Putamen (tissue), 1 donor: ENCODE data around the gene GHRHR.

Experiments used
- DNase-seq: peaks from one replicate; pipeline ENCODE4 v3.0.0-alpha.2; 2016; ENCODE audit warnings: low spot score

GHRHR gene

DNA sequence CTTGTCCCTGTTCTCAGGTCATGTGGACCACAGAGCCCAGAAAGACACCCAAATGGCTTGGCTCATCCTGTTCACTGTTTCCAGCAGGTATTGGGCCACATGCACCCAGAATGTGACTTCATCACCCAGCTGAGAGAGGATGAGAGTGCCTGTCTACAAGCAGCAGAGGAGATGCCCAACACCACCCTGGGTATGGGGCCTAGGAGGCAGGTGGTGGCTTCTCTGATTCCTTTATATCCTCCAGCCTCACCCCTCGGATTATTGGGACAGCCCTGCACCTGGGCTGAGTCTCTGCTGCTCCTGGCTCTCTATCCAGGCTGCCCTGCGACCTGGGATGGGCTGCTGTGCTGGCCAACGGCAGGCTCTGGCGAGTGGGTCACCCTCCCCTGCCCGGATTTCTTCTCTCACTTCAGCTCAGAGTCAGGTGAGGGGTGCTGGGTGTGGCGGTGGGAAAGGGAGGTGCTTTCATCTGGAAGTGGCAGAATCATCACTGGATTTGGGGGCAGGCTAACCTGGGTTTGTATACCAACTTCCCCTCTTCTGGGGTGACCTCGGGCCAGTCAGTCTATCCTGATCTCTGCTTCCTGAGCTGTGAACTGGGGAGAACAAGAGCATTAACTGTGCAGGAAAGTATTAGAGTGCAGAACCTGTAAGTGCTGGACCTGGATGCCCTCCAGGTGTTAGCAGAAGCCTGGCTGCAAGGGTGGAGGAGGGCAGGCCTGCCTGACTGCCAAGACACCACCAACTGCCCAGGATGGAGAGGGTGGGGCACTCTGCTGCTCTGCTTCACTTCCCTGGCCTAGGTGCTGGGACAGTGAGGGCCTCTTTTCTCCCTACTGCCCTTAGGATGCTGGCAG, 5.2 kb downstream of the GHRHR start:
- no peak for DNase-seq

DNA sequence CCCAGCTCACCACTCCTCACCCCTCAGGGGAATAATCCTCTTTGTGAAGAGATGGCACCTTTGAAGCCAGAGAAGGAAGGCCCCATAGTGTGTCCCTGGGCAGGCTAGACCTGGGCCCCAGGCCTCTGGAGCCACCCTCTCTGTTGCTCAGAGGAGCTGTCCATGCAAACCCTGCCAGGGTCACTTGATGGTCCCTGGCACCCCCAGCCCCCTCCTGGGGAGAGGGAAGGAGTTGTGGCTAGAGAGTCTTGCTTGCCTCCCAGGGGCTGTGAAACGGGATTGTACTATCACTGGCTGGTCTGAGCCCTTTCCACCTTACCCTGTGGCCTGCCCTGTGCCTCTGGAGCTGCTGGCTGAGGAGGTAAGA, 5.8 kb downstream of the GHRHR start:
- DNase-seq = no peak

DNA sequence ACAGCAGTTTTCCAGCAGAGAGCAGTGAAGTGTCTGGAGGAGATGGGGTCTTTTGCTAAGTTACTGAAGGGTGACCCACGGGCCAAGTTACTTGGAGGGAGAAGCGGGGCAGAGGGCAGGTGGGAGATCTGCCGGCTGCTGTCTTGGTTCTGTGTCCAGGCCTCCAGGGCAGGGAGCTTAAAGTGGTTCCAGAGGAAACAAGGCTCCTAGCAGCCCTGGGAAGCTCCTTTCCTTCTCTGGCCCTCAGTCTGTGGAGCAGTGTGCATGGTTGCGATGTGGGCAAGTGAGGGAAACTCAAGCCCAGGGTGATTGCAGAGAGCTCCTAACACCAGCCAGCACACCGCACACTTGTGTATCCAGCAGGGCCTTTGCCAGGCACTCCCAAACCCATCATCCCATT, 6.3 kb downstream of the GHRHR start:
- no peak for DNase-seq

DNA sequence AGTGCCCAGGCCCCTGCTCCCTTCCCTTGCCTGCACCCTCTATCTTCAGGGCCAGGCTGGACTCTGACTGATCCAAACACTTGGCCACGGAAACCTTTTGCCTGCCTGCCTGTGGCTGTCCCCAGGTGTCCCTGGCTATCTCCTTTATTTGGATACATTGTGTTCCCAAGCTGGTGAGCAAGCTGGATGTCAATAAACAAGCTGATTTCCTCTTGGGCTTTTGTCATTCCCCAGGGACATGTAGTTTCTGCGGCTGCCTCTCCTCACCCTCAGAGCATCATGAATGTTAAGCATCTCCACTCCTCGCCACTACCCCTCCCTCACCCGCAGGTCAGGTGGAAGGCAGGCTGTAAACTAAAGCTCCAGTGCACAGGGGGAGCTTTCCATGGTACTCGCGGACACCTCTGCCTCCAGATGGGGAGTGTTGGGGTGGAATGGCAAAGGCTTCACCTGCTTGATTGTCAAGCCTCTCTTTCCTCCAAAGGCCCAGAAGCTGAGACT, 6.9 kb downstream of the GHRHR start:
- no peak for DNase-seq

DNA sequence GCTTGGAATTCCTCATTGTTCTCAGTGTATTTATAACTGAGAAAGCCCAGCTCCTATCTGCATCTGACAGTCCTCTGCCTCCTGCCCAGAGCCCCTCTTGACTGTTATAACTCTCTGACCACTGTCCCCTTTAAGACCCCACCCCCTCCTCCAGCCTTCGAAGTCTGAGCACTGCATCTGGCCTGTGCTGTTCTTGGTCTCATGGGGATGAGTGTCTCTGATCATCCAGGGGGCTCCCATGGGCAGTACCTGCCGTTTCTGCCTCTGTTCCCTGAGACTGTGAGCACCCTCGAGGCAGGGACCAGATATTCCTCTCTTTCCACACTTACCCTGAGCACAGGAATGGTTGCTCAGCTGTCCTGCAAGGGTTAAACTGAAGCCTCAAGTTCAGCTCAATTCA, 7.7 kb downstream of the GHRHR start:
- no peak for DNase-seq

DNA sequence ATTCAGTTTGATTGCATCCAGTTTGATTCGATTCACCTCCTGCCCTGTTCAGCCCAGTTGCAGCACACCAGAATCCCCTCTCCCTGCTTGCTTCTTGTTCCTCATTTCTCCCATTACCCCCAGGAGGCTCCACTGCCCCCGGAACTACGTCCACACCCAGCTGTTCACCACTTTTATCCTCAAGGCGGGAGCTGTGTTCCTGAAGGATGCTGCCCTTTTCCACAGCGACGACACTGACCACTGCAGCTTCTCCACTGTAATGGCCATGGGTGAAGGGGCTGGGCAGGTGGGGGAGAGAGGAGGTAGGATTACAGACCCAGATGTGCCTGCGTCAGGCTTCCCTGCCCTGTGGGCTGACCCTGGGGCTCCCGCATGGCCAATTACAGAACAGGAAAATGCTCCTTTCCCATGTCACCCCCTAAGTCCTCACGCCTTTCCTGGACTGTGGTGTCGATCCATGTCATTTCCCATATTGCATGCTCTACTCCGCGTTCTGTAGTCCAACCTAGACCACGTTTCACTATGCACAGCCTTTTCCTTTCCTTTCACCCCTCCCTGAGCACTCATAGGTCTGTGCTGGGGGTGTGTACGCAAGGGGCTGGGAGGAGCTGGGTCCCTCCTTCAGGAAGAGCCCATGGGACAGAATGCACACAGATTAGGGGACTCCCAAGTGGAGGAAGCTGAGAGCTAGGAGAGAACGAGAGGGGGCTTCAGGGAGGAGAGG, 8.2 kb downstream of the GHRHR start:
- no peak for DNase-seq

DNA sequence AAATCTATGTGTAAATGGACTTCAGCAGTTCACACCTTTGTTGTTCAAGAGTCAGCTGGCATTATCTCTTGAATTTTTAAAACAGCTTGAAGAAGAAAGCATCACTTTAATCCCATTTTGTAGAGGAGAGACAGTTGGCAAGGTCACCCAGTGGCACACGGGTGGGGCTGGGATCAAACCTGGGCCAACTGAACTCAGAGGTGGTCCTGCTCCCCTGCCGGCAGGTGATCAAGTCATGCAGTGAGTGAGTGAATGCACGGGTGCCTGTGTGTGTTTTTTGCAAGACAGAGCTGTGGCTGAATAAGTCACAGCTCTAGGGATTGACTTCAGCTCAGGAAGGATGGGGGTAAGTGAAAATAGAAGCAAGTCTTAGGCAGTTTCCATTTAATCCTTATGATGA, 9.5 kb downstream of the GHRHR start:
- DNase-seq = no peak

DNA sequence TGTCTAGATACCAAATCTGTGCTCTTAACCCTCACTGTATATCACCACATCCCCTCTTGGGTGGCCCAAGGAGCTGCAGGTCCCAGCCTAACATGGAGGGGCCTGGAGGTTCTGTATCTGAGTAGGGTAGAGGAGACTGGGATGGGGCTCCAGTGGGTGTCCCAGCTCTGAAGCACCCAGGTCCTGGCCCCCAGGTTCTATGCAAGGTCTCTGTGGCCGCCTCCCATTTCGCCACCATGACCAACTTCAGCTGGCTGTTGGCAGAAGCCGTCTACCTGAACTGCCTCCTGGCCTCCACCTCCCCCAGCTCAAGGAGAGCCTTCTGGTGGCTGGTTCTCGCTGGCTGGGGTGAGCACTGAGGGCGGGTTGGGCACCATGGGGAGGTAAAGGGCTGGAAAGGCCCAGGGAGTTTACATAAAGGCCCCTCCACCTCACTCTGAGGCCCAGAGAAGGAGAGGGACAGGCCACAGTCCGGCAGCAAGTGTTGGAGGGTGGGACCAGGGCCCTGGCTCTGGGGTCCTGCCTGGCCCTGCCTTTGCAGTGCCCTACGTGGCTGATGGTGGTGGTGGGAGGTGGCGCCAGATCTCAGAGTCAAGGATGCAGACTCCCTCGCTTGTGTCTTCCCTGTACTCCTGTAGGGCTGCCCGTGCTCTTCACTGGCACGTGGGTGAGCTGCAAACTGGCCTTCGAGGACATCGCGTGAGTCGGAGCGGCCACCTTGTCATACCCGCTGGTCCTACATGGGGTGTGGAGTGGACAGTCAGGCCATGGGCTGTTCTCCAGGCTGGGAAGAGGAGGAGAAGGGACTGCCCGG, 10.2 kb downstream of the GHRHR start:
- DNase-seq = no peak

DNA sequence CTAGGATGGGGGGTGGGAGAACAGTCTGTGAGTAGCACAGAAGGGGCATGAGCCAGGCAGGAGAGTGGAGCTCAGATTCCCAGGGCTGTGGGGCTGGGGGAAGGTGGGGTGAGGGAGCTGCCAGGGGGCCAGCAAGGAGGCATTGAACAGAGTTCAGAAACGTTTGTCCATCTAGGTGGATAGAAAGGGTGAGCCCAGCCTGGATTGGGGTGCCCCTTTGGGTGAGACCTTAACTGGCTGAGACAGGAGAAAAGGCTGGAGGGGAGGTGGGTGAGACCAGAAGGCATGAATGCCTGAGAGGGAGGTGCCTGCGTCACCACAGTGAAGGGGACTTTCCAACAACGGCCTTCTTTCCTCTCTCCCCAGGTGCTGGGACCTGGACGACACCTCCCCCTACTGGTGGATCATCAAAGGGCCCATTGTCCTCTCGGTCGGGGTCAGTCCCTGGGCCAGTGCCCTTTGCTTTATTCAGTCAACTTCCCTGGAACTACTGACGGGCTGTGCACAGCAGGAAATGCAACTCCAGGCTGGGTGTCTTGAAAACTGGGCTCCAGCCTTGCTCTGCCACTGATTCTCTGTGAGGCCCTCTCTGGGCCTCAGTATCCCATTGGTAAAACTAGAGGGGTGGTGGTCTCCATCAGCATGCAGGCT, 11.0 kb downstream of the GHRHR start:
- DNase-seq = no peak

DNA sequence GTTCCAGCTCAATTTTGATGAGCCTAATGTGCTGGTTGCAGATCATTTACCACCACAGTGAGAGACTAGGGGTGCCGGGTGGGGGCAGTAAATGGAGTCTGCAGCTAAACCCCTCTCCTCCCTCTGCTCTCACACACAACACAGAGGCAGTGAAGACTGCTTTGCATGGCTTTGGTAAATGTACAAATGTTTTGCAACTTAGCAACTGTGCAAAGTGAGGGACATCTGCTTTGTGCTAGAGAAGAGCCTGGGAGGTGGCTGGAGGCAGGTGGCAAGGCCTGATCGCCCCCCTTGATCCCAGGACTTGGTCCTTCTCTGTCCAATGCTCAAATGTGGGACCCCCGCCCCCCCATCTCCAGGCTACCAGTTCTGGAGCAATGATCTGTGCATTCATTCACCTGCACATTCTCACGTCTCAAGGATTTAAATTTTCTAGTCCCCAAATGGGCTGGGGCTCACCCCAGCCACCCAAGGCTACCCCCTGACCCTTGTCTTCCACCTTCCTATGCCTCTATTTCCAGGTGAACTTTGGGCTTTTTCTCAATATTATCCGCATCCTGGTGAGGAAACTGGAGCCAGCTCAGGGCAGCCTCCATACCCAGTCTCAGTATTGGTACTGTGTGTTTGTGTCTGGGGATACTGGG, 11.6 kb downstream of the GHRHR start:
- DNase-seq = no peak

DNA sequence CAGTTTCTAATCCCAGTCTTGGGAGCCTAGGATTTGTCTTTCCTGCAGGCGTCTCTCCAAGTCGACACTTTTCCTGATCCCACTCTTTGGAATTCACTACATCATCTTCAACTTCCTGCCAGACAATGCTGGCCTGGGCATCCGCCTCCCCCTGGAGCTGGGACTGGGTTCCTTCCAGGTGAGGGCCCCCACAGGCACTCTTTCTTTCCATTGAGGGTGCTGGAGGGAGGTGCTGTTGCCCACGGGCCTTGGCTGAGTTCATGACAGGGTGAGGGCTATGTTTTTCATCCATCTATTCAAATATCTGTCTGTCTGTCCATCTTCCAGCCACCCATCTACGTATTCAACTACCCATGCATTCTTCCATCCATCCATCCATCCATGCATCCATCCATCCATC, 12.6 kb downstream of the GHRHR start:
- DNase-seq = no peak

DNA sequence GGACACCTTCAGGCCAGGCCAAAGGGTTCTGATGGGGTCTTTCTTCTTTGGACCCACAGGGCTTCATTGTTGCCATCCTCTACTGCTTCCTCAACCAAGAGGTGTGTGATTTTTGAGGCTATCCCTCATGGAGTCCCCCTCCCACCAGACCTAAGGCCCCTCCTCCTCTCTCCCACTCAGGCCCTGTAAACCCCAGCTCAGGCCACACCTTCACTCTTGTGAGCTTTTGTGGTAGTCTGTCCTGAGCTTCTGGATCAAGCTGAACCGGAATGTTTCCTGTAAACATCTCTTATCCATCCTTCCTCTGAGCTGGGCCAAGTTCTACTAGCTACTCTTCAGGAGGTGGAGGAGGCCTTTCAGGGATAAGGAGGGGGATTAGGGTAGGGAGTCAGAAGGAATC, 13.5 kb downstream of the GHRHR start:
- DNase-seq = no peak

DNA sequence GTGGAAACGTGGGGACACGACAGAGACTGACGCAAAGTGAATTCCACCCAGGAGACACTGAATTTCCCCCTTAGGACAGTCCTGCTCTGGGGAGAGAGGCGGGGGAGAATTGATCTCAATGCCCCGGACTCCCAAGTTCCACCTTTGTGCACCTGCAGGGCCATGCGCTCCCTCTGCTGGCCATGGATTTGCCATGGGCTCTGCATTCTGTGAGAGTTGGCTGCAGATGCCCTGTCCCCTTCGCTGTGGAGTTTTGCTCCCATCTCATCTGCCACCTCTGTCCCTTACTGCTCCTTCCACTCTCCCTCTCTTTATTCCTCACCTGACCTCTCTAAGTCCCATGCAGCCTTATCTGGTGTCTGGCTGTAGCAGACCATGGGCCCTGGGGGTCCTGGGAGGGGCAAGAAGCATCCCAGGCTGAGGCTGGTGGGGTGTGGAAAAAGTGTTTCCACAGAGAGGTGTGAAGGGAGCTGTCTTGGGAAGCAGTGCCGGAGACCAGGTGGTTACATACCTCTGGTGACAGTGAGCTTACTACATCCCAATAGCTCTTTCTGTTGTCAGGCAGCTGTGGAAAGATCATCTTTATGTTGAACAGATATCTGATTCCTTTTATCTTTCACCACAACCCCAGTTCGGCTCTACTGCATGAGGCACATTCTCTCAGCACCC, 14.3 kb downstream of the GHRHR start:
- no peak for DNase-seq

DNA sequence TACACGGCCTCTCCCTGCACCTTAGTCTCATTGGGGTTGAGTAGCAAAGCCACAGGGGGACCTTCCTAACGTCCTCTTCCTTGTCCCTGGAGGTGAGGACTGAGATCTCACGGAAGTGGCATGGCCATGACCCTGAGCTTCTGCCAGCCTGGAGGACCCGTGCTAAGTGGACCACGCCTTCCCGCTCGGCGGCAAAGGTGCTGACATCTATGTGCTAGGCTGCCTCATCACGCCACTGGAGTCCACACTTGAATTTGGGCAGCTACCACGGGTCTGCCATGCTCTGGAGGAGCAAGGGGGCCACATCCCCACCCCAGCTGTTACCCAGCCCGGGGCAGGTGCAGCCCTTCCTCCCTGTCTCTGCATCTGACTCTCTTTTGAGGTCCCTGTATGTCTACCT, 15.3 kb downstream of the GHRHR start:
- no peak for DNase-seq

DNA sequence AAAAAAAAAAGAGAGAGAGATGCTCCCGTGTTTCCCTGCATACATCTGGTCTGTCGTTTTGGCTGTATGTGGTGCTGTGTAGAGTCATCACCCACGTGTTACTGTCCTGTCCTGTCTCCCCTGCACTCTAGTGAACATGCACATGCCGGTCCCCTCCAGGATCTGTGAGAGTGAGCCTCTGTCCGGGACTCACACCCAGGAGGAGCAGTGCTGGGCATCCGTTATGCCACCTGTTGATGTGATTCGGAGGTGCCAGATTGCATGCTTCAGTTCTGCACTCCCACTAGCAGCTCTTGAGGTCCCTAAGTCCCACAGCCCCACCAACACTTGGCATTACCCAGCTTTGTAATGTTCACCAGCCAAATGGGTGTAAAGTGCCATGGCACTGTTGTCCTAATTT, 16.4 kb downstream of the GHRHR start:
- no peak for DNase-seq

DNA sequence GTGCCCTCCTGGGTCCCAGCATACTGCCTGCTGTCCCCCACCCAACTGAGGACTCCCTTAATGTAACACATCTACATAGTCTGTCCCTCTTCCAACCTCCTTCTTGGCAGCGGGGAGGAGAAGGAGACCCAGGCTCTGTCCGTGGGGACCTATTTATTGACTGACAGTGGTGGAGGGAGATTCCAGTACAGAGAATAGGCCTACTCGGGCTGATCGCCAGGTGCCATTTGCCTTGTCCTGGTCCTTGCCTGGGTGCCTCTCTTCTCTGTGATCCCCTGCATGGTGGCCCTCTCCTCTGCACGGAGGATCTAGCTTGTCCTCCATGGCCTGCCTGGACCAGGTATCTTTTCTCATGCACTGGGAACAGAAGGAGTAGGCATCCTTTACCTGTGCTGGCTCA, 17.0 kb downstream of the GHRHR start:
- DNase-seq = no peak

DNA sequence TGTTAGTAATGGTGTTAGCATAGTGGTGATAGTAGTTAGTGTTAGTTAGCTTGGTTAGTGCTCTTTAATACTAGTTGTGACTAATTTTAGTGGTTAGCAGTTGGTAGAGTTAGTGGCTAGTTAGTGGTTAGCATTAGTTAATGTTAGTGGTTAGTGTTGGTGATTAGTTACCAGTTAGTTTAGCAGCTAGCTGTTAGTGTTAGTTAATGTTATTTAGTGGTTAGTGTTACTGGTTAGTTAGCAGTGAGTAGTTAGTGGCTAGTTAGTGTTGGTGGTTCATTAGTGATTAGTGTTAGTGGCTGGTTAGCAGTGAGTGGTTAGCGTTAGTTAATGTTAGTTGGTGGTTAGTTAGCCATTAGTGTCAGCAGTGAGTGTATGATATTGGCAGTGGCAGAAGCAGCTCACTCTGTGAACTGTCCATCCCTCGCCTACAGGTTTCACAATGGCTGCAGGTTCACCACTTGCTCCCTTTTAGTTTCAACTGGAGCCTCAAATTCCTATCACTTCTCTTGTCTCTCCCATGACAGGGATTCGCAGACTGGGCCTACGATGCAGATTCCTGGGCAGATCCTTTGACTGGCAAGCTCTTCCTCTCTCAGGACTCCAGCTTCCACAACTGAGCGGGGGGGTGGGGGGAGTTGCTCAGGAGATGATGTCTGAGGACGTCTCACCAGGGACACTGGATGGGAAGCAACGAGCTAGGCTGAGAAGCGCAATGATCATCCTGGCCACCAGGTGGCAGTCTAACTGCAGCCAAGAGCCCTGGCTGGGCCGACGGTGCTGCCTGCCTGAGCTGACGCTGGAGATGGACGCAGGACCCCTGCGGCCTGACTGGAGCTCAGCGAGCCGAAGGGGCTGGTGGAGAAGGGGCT, 19.5 kb downstream of the GHRHR start:
- peak; percentile 54 for DNase-seq

DNA sequence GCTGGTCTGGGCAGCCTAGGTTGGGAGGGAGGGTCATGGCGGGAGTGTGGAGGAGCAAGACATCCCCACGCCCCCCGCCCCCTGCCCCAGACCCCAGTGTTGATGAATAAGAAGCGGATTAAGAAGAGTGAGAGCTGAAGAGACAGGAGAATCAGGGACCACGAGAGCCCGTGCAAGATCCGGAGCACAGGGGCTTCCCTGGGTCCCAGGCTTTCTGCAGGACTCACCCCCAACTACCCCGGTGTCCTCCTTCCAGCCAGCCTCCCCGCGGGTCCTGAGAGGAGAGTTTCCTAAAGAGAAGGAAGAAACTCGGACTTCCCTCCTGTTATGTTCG, 20.1 kb downstream of the GHRHR start:
- DNase-seq = no peak

DNA sequence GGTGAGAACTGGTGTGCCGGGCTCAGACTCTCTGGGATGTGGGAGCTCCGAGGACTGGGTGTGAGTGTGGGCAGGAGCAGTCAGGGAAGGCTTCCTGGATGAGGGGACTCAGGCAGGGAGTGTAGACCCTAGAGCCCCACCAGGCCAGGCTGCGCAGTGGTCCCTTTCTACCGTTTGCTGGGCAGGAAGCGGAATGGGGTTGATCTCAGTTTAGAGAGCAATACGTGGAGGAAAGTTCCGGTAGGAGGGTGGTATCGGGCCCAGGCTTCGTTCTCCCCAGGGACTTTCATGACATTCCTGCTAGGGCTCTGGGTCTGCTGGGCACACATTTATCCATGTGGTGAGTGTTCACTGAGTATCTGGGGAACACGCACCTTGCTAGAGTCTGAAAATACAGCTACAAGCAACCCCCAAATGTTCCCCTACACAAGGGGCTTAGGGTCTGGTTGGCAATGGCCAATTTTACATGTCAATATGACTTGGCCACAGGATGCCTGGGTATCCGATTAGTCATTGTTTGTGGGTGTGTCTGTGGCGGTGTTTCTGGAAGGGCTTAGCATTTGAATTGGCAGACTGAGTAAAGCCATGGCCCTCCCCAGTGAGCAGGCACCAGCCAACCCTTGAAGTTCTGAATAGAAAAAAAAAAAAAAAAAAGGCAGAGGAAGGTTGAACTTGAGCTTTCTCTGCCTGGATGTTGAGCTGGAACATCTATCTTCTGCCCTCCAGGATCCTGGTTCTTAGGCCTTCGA, 20.8 kb downstream of the GHRHR start:
- DNase-seq = peak; percentile 12
